HepG2 (cell line): Measurements from ENCODE around the gene POLRMT. TPM values are rescaled to one million over a fixed set of nuclear protein-coding genes. Genes with fewer than 3 reads are reported as not detected.

Experiments used
- ARNT ChIP-seq: fragments of 450-650 bp; IDR thresholded peaks from 2 replicates; pipeline ENCODE4 v1.6.1; 2017
- BCL6 ChIP-seq: IDR thresholded peaks from 2 replicates; pipeline ENCODE4 v1.6.1; 2016; ENCODE audit warnings: missing genetic modification reagents, missing compliant biosample characterization
- FOXA3 ChIP-seq: IDR thresholded peaks from 2 replicates; pipeline ENCODE4 v1.6.1; 2016; ENCODE audit warnings: missing genetic modification reagents, missing compliant biosample characterization
- HBP1 ChIP-seq: IDR thresholded peaks from 2 replicates; pipeline ENCODE4 v1.6.1; 2016; ENCODE audit warnings: low read depth, control low read depth
- HNRNPL ChIP-seq: fragments of 200-400 bp; formaldehyde crosslinking; IDR thresholded peaks from 2 replicates; pipeline ENCODE4 v1.6.1; 2017; ENCODE audit warnings: mild to moderate bottlenecking, low read depth, low read length
- MED8 ChIP-seq: sonication (generic); formaldehyde crosslinking; IDR thresholded peaks from 2 replicates; pipeline ENCODE4 v1.8.1; 2023; ENCODE audit warnings: mild to moderate bottlenecking, missing genetic modification reagents; ENCODE audit not compliant: insufficient replicate concordance
- MIER2 ChIP-seq: IDR thresholded peaks from 2 replicates; pipeline ENCODE4 v1.6.1; 2016; ENCODE audit warnings: missing biosample characterization, missing genetic modification reagents
- NFAT5 ChIP-seq: sonication (generic); formaldehyde crosslinking; IDR thresholded peaks from 2 replicates; pipeline ENCODE4 v1.4.0; 2020; ENCODE audit warnings: missing genetic modification reagents
- NPAS2 ChIP-seq: sonication (generic); formaldehyde crosslinking; IDR thresholded peaks from 2 replicates; pipeline ENCODE4 v1.8.0; 2022; ENCODE audit warnings: mild to moderate bottlenecking, missing genetic modification reagents, borderline replicate concordance
- NR3C1 ChIP-seq: sonication (generic); formaldehyde crosslinking; IDR thresholded peaks from 2 replicates; pipeline ENCODE4 v1.4.0; 2020; ENCODE audit warnings: missing genetic modification reagents
- REL ChIP-seq: sonication (generic); formaldehyde crosslinking; conservative IDR thresholded peaks from 2 replicates; pipeline ENCODE4 v1.8.0; 2022; ENCODE audit warnings: mild to moderate bottlenecking, missing genetic modification reagents, moderate library complexity
- RNF219 ChIP-seq: sonication (generic); formaldehyde crosslinking; IDR thresholded peaks from 2 replicates; pipeline ENCODE4 v1.5.0; 2020; ENCODE audit warnings: mild to moderate bottlenecking, missing genetic modification reagents
- SRSF4 ChIP-seq: fragments of 200-400 bp; formaldehyde crosslinking; IDR thresholded peaks from one replicate; pipeline ENCODE4 v1.6.1; 2018; ENCODE audit warnings: mild to moderate bottlenecking, low read depth, low read length, moderate library complexity; ENCODE audit not compliant: poor library complexity, severe bottlenecking
- ZFP36 ChIP-seq: fragments of 150-350 bp; IDR thresholded peaks from 2 replicates; pipeline ENCODE4 v1.6.1; 2018; ENCODE audit warnings: borderline replicate concordance, low read length, low read depth; ENCODE audit not compliant: partially characterized antibody
- ZFY ChIP-seq: sonication (generic); formaldehyde crosslinking; IDR thresholded peaks from 2 replicates; pipeline ENCODE4 v1.4.0; 2020; ENCODE audit warnings: missing genetic modification reagents
- ZKSCAN8 ChIP-seq: IDR thresholded peaks from 2 replicates; pipeline ENCODE4 v1.6.1; 2016; ENCODE audit warnings: borderline replicate concordance, missing genetic modification reagents, missing compliant biosample characterization
- ZNF12 ChIP-seq: sonication (generic); formaldehyde crosslinking; IDR thresholded peaks from 2 replicates; pipeline ENCODE4 v1.5.0; 2020; ENCODE audit warnings: missing genetic modification reagents
- ZNF431 ChIP-seq: sonication (generic); formaldehyde crosslinking; IDR thresholded peaks from 2 replicates; pipeline ENCODE4 v1.9.0; 2022; ENCODE audit warnings: missing genetic modification reagents, low read depth, mild to moderate bottlenecking, borderline replicate concordance
- ZNF572 ChIP-seq: sonication (generic); formaldehyde crosslinking; IDR thresholded peaks from 2 replicates; pipeline ENCODE4 v1.5.1; 2020; ENCODE audit warnings: mild to moderate bottlenecking, missing genetic modification reagents
- ZNF788 ChIP-seq: sonication (generic); formaldehyde crosslinking; IDR thresholded peaks from 2 replicates; pipeline ENCODE4 v1.5.0; 2020; ENCODE audit warnings: mild to moderate bottlenecking, missing genetic modification reagents, borderline replicate concordance
- polyA plus RNA-seq, 8 experiments: library from polyadenylated mRNA; depleted of rRNA in 3 of 8; stranded (reverse) in 7 of 8; unstranded in 1 of 8; fragments of >200 nt; fragmentation: Illumina TruSeq in 4 of 8; extraction: Trizol in 4 of 8; gene quantifications; 2 replicates each; pipeline versions ENCODE4 v1.2.1 to v1.2.3, GENCODE V29; 2011 to 2016; ENCODE audit warnings: low read depth in 4 of 8, missing spikeins in 1 of 8, mixed read lengths in 1 of 8; ENCODE audit not compliant: insufficient read depth in 1 of 8
- total RNA-seq, 5 experiments: library from RNA; depleted of rRNA; stranded (reverse); fragments of >200 nt; fragmentation: Illumina TruSeq; extraction: Trizol; gene quantifications; 2 replicates each; pipeline ENCODE4 v1.2.3, GENCODE V29; 2016; ENCODE audit warnings: low read depth in 1 of 5

The POLRMT gene
- total and polyA plus RNA-seq, 2 of the 13 experiments (the other 11 are each of a cell fraction or from before 2014, with no cell fraction given), result 78.0 to 101 TPM

GRCh38 chr19:584240-585001 lies 48.9 kb downstream of the POLRMT start (continued):
- TF ChIP-seq ZNF572, result peak; percentile 98; the same call in 1 of the 2 replicates
- peak; percentile 79; the same call in 1 of the 2 replicates for TF ChIP-seq ZNF431 (CRISPR knock-in tag)
- 0 out of 2 replicates have a peak, but pooled peaks have one; percentile 18 for TF ChIP-seq NFAT5 (CRISPR knock-in tag)
- TF ChIP-seq ARNT, result no peak
- 0 out of 2 replicates have a peak, but pooled peaks have one; percentile 54 for TF ChIP-seq HNRNPL
- TF ChIP-seq ZNF788 (CRISPR knock-in tag), result peak; percentile 36; the same call in 1 of the 2 replicates
- TF ChIP-seq SRSF4, result no peak
- 0 out of 2 replicates have a peak, but pooled peaks have one; percentile 52 for TF ChIP-seq MIER2 (CRISPR knock-in tag)
- no peak for TF ChIP-seq NR3C1
- TF ChIP-seq MED8 (CRISPR knock-in tag), result peak; percentile 39
- TF ChIP-seq NPAS2 (CRISPR knock-in tag), result no peak
- TF ChIP-seq RNF219 (CRISPR knock-in tag), result no peak
- no peak for TF ChIP-seq ZNF12
- TF ChIP-seq HBP1 (CRISPR knock-in tag), result 0 out of 2 replicates have a peak, but pooled peaks have one; percentile 33
- peak; percentile 61; the same call in 1 of the 2 replicates for TF ChIP-seq REL (CRISPR knock-in tag)
- no peak for TF ChIP-seq ZFP36
- TF ChIP-seq ZKSCAN8, result peak; percentile 100
- TF ChIP-seq FOXA3 (CRISPR knock-in tag), result peak; percentile 46
- no peak for TF ChIP-seq BCL6 (CRISPR knock-in tag)
- peak; percentile 52; the same call in 1 of the 2 replicates for TF ChIP-seq ZFY (CRISPR knock-in tag)
